ENCODE measurements around the gene PEAK1. TPM values are rescaled to one million over a fixed set of nuclear protein-coding genes. Genes with fewer than 3 reads are reported as not detected.

Gene PEAK1
- total RNA-seq, 1 experiment from 2014 or later: 36.7 TPM

DNA sequence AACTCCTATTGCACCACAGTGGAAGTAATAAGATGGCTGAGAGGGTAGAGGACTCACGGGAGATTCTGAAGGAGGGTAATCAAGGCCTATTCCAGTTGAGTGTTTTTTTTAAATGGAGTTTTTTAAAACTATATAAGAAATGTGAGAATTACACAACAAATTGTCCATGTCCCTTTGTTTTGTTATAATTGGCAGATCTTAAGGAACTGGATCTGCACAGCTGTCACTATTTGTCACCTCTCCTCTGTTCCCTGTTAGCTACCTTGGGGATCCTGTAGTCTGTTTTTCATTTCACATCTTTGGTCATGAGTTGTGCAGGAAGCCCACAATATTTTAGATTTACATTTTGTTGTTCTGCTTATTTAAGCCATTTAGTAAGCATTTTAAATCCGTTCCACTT lies 271.7 kb downstream of the PEAK1 start:
- H3K27me3 ChIP-seq (replicated peaks; ENCODE audit: insufficient read depth, low read depth, low read length, poor library complexity): no peaks in the 10 kb centered on the region
- no peaks in the 10 kb centered on the region for H3K9me3 ChIP-seq (ENCODE audit: low read depth, low read length, poor library complexity, severe bottlenecking)
- peaks cover 8% of the 10 kb centered on the region for H3K4me1 ChIP-seq (ENCODE audit: insufficient read depth, low read length, poor library complexity, severe bottlenecking)
- POLR2A ChIA-PET (ENCODE audit: low non-redundant PET): no interaction called here
- H3K4me3 ChIP-seq (ENCODE audit: low read depth, low read length, poor library complexity, severe bottlenecking): no peak overlapping the region
- BruUV-seq (replicated peaks): no TSS peak
- intact Hi-C loops (cut with micrococcal nuclease; ENCODE audit: unreplicated experiment): no loop called here
- no peaks in the 10 kb centered on the region for H3K36me3 ChIP-seq (ENCODE audit: insufficient read depth, low read length, poor library complexity, severe bottlenecking)
- H3K27ac ChIP-seq (ENCODE audit: low read depth, low read length, poor library complexity, severe bottlenecking): no peak overlapping the region
- CTCF ChIA-PET: no interaction called here
- DNase-seq (ENCODE audit: low spot score): no peak
- TF ChIP-seq, protein P1, sequence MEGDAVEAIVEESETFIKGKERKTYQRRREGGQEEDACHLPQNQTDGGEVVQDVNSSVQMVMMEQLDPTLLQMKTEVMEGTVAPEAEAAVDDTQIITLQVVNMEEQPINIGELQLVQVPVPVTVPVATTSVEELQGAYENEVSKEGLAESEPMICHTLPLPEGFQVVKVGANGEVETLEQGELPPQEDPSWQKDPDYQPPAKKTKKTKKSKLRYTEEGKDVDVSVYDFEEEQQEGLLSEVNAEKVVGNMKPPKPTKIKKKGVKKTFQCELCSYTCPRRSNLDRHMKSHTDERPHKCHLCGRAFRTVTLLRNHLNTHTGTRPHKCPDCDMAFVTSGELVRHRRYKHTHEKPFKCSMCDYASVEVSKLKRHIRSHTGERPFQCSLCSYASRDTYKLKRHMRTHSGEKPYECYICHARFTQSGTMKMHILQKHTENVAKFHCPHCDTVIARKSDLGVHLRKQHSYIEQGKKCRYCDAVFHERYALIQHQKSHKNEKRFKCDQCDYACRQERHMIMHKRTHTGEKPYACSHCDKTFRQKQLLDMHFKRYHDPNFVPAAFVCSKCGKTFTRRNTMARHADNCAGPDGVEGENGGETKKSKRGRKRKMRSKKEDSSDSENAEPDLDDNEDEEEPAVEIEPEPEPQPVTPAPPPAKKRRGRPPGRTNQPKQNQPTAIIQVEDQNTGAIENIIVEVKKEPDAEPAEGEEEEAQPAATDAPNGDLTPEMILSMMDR (conservative IDR thresholded peaks at IDR 0.05; ENCODE audit: low read depth, low read length): no peak
- no peak for TF ChIP-seq EZH2 (IDR thresholded peaks at IDR 0.05; ENCODE audit: borderline replicate concordance, low read depth, low read length, poor library complexity, severe bottlenecking)

GRCh38 chr15:77145370-77145769 lies 274.5 kb downstream of the PEAK1 start:
- peaks cover 8% of the 10 kb centered on the region for H3K4me1 ChIP-seq (ENCODE audit: insufficient read depth, low read length, poor library complexity, severe bottlenecking)
- no peak overlapping the region for H3K4me3 ChIP-seq (ENCODE audit: low read depth, low read length, poor library complexity, severe bottlenecking)
- peaks cover 10% of the 10 kb centered on the region for H3K9me3 ChIP-seq (ENCODE audit: low read depth, low read length, poor library complexity, severe bottlenecking)
- no peak overlapping the region for H3K27ac ChIP-seq (ENCODE audit: low read depth, low read length, poor library complexity, severe bottlenecking)
- BruUV-seq (replicated peaks): no TSS peak
- ChIA-PET POLR2A (ENCODE audit: low non-redundant PET) (no interaction called here), CTCF (interaction anchor here (1.3 kb wide), 1 partner anchor 398 kb away, joined by 3 read pairs; no protein-coding TSS in a partner anchor)
- TF ChIP-seq, protein P1 (conservative IDR thresholded peaks at IDR 0.05; ENCODE audit: low read depth, low read length): no peak
- TF ChIP-seq EZH2 (IDR thresholded peaks at IDR 0.05; ENCODE audit: borderline replicate concordance, low read depth, low read length, poor library complexity, severe bottlenecking): no peak
- H3K27me3 ChIP-seq (replicated peaks; ENCODE audit: insufficient read depth, low read depth, low read length, poor library complexity): no peaks in the 10 kb centered on the region
- no peaks in the 10 kb centered on the region for H3K36me3 ChIP-seq (ENCODE audit: insufficient read depth, low read length, poor library complexity, severe bottlenecking)
- intact Hi-C loops (cut with micrococcal nuclease; ENCODE audit: unreplicated experiment): no loop called here
- no peak for DNase-seq (ENCODE audit: low spot score)

- H3K27me3 ChIP-seq (replicated peaks; ENCODE audit: insufficient read depth, low read depth, low read length, poor library complexity): no peaks in the 10 kb centered on the region
- peak; percentile 51 for DNase-seq (ENCODE audit: low spot score)
- CTCF ChIA-PET: interaction anchor here (1.3 kb wide), 1 partner anchor 399 kb away, joined by 3 read pairs; no protein-coding TSS in a partner anchor
- H3K27ac ChIP-seq (ENCODE audit: low read depth, low read length, poor library complexity, severe bottlenecking): peak overlapping the region; percentile 31
- H3K4me1 ChIP-seq (ENCODE audit: insufficient read depth, low read length, poor library complexity, severe bottlenecking): peaks cover 8% of the 10 kb centered on the region
- H3K36me3 ChIP-seq (ENCODE audit: insufficient read depth, low read length, poor library complexity, severe bottlenecking): no peaks in the 10 kb centered on the region
- no peak overlapping the region for H3K4me3 ChIP-seq (ENCODE audit: low read depth, low read length, poor library complexity, severe bottlenecking)
- no TSS peak for BruUV-seq (replicated peaks)
- POLR2A ChIA-PET (ENCODE audit: low non-redundant PET): no interaction called here
- intact Hi-C loops (cut with micrococcal nuclease; ENCODE audit: unreplicated experiment): no loop called here
- TF ChIP-seq, protein P1 (conservative IDR thresholded peaks at IDR 0.05; ENCODE audit: low read depth, low read length): no peak
- no peak for TF ChIP-seq EZH2 (IDR thresholded peaks at IDR 0.05; ENCODE audit: borderline replicate concordance, low read depth, low read length, poor library complexity, severe bottlenecking)
- H3K9me3 ChIP-seq (ENCODE audit: low read depth, low read length, poor library complexity, severe bottlenecking): peaks cover 11% of the 10 kb centered on the region
Observed at GRCh38 chr15:77144492-77145070, 275.3 kb downstream of the PEAK1 start.
